ENCODE measurements around the gene PCDHGA11. TPM values are rescaled to one million over a fixed set of nuclear protein-coding genes. Genes with fewer than 3 reads are reported as not detected.
"Not testable (repeated sequence)": the region's sequence is repeated elsewhere in the genome, so short reads cannot be mapped to it uniquely, and the experiment has no call there.

The PCDHGA11 gene
- total RNA-seq, 4 donors from 2014 or later: 2.6 to 5.8 (median 4.4) TPM

DNA sequence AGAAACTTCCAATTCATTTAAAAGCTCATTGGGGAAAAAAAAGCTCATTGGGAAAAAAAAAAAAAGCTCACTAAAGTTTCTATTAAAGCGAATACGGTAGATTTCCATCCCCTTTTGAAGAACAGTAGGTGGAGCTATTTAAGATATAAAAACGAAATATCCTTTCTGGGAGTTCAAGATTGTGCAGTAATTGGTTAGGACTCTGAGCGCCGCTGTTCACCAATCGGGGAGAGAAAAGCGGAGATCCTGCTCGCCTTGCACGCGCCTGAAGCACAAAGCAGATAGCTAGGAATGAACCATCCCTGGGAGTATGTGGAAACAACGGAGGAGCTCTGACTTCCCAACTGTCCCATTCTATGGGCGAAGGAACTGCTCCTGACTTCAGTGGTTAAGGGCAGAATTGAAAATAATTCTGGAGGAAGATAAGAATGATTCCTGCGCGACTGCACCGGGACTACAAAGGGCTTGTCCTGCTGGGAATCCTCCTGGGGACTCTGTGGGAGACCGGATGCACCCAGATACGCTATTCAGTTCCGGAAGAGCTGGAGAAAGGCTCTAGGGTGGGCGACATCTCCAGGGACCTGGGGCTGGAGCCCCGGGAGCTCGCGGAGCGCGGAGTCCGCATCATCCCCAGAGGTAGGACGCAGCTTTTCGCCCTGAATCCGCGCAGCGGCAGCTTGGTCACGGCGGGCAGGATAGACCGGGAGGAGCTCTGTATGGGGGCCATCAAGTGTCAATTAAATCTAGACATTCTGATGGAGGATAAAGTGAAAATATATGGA lies 9.7 kb downstream of the PCDHGA11 start, which contains the start of gene PCDHGA12:
Gene PCDHGA12, plus strand, starts transcription at position 176 of the 782 bp plus-strand sequence. Its CDS starts 253 bp downstream, at position 429.
- TF ChIP-seq EP300 (IDR thresholded peaks at IDR 0.05; ENCODE audit: low read depth) (no peak), POLR2AphosphoS5 (IDR thresholded peaks at IDR 0.05) (no peak), POLR2A (IDR thresholded peaks at IDR 0.05) (no peak), CTCF (IDR thresholded peaks at IDR 0.05) (no peak)
- Histone ChIP-seq H3K36me3 (no peaks in the 10 kb centered on the region), H3K4me1 (no peaks in the 10 kb centered on the region), H3K4me3 (peak within 1 kb of the TSS in 1 of 4 donors; percentile 16), H3K9me3 (peaks cover 93 to 95% of the 10 kb centered on the region in 2 donors), H3K27me3 (no peaks in the 10 kb centered on the region), H3K27ac (no peak within 1 kb of the TSS)
- in situ Hi-C loops (cut with MboI; ENCODE audit: low pct_ligation_motif_present in 1 of 4, low pct_unique_long_range_greater_than_20kb in 1 of 4, low sequenced_read_pairs in 3 of 4): no loop called here
- WGBS, 2 donors (ENCODE audit: low coverage in 1 of 2): 34 to 42% methylated on average over 15 to 33 of the region's 33 CpGs
- no peak for DNase-seq
- intact Hi-C loops (cut with DNase I; ENCODE audit: low total_unique reads): no loop called here

DNA sequence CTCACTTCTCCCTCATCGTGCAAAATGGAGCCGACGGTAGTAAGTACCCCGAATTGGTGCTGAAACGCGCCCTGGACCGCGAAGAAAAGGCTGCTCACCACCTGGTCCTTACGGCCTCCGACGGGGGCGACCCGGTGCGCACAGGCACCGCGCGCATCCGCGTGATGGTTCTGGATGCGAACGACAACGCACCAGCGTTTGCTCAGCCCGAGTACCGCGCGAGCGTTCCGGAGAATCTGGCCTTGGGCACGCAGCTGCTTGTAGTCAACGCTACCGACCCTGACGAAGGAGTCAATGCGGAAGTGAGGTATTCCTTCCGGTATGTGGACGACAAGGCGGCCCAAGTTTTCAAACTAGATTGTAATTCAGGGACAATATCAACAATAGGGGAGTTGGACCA lies 10.4 kb downstream of the PCDHGA11 start:
- Histone ChIP-seq H3K4me1 (no peaks in the 10 kb centered on the region), H3K27ac (no peak overlapping the region), H3K9me3 (peaks cover 90 to 93% of the 10 kb centered on the region in 2 donors), H3K27me3 (no peaks in the 10 kb centered on the region), H3K36me3 (no peaks in the 10 kb centered on the region), H3K4me3 (peak overlapping the region in 1 of 4 donors; percentile 16)
- no peak for DNase-seq
- TF ChIP-seq POLR2A (IDR thresholded peaks at IDR 0.05) (no peak), CTCF (IDR thresholded peaks at IDR 0.05) (no peak), EP300 (IDR thresholded peaks at IDR 0.05; ENCODE audit: low read depth) (no peak), POLR2AphosphoS5 (IDR thresholded peaks at IDR 0.05) (no peak)
- WGBS, 2 donors (ENCODE audit: low coverage in 1 of 2): 57% methylated on average over 37 of the region's 37 CpGs; no CpG with 5 or more reads in 1 of the 2 donors
- in situ Hi-C loops (cut with MboI; ENCODE audit: low pct_ligation_motif_present in 1 of 4, low pct_unique_long_range_greater_than_20kb in 1 of 4, low sequenced_read_pairs in 3 of 4): no loop called here
- intact Hi-C loops (cut with DNase I; ENCODE audit: low total_unique reads): no loop called here

GRCh38 chr5:141432308-141432707 lies 11.5 kb downstream of the PCDHGA11 start:
- in situ Hi-C loops (cut with MboI; ENCODE audit: low pct_ligation_motif_present in 1 of 4, low pct_unique_long_range_greater_than_20kb in 1 of 4, low sequenced_read_pairs in 3 of 4); H3K36me3 ChIP-seq; H3K4me3 ChIP-seq; DNase-seq; H3K4me1 ChIP-seq; H3K27ac ChIP-seq; intact Hi-C loops (cut with DNase I; ENCODE audit: low total_unique reads); H3K27me3 ChIP-seq: not testable (repeated sequence)
- H3K9me3 ChIP-seq: peaks cover 81 to 91% of the 10 kb centered on the region in 2 donors
- WGBS, 2 donors (ENCODE audit: low coverage in 1 of 2): 74% methylated on average over 36 of the region's 38 CpGs; no CpG with 5 or more reads in 1 of the 2 donors

- peaks cover 77 to 89% of the 10 kb centered on the region in 2 donors for H3K9me3 ChIP-seq
- DNase-seq; H3K4me1 ChIP-seq; H3K27me3 ChIP-seq; intact Hi-C loops (cut with DNase I; ENCODE audit: low total_unique reads); H3K36me3 ChIP-seq; in situ Hi-C loops (cut with MboI; ENCODE audit: low pct_ligation_motif_present in 1 of 4, low pct_unique_long_range_greater_than_20kb in 1 of 4, low sequenced_read_pairs in 3 of 4); H3K4me3 ChIP-seq; H3K27ac ChIP-seq: not testable (repeated sequence)
- WGBS, 2 donors (ENCODE audit: low coverage in 1 of 2): 55 to 56% methylated on average over 8 to 24 of the region's 29 CpGs
Measured at GRCh38 chr5:141432726-141433125, 11.9 kb downstream of the PCDHGA11 start.

DNA sequence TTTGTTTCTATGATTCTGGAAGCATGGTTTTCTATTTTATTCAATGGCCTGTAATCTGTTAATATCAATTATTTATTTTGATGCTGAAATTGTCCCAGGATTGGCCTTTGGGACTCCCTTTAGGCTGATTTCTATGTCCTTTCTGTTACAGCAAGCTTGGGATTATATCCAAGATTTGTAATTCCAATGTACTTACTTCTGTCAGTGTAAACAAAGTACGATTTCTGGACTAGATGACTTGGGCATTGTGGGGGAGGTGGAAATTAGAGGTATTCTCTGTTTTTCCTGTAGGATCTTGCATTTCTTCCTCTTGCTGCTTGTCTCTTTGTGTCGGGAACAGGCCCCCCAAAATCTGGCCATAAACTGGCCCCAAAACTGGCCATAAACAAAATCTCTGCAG lies 13.2 kb downstream of the PCDHGA11 start:
- Histone ChIP-seq H3K4me3 (no peak overlapping the region), H3K4me1 (no peaks in the 10 kb centered on the region), H3K9me3 (peaks cover 65 to 83% of the 10 kb centered on the region in 2 donors), H3K27ac (no peak overlapping the region), H3K36me3 (no peaks in the 10 kb centered on the region), H3K27me3 (no peaks in the 10 kb centered on the region)
- in situ Hi-C loops (cut with MboI; ENCODE audit: low pct_ligation_motif_present in 1 of 4, low pct_unique_long_range_greater_than_20kb in 1 of 4, low sequenced_read_pairs in 3 of 4): no loop called here
- intact Hi-C loops (cut with DNase I; ENCODE audit: low total_unique reads): no loop called here
- DNase-seq: no peak
- TF ChIP-seq POLR2A (IDR thresholded peaks at IDR 0.05): no peak
- WGBS, 2 donors (ENCODE audit: low coverage in 1 of 2): 74% methylated on average over 2 of the region's 2 CpGs
